HG03135 (cell line): Measurements from ENCODE around the gene HOPX.
"Not testable (repeated sequence)": the region's sequence is repeated elsewhere in the genome, so short reads cannot be mapped to it uniquely, and the experiment has no call there.

Experiments
- ATAC-seq: cut with Tn5 transposase; IDR thresholded peaks from one replicate; pipeline ENCODE4 v1.9.1; 2021; ENCODE audit warnings: mild to moderate bottlenecking, moderate library complexity; ENCODE audit not compliant: unreplicated experiment

The HOPX gene

DNA sequence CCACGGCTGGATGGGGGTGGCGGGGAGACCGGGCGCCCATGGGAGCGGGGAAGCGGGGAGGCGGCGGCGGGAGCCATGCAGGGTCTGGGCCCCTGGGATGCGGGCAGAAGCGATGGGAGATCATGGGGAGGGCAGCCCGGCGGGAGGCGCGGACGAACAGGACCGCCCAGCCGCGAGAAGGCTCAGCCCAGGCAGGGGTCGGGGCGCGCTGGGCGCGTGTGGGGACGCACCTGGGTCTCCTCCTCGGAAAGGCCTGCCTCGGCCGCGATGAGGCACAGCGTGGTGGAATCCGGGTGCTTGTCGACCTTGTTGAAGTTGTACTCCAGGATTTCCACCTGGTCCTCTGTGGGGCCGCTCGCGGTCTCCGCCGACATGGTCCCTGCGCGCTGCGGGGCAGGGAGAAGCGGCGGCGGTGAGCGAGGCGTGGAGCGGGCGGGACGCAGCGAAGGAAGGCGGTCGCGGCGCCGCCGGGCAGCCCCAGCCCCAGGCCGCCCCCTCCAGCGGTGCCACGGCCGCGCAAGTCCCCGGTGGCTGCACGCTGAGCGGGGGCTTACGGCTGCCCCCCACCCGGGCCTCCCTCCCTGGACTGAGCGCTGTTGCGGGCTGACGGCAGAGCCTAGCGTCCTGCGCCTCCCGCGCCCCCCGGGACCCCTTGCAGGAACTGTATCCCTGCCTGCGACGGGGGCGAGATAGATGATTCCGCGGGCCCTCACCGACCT, 25.3 kb downstream of the HOPX start:
- ATAC-seq: no peak

DNA sequence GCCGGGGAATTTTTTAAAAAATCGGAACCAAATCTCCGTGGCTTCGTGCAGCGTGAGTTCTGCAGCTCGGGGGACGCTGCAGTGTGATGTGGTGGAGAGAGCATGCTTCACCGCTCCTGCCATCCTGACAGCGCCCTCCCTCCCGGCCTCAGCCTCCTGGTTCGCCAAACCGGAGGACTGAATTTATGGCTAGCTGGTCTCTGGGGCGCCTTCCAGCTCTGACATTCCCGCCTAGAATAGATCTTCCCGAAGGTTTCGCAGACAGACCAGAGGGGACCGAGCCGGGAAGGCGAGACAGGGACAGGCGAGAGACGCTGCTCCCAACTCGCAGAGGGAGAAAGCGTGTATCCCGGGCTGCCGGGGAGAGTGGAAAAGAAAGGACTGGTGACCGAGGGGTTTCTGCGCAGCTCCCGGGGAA, 25.9 kb downstream of the HOPX start:
- ATAC-seq: no peak

DNA sequence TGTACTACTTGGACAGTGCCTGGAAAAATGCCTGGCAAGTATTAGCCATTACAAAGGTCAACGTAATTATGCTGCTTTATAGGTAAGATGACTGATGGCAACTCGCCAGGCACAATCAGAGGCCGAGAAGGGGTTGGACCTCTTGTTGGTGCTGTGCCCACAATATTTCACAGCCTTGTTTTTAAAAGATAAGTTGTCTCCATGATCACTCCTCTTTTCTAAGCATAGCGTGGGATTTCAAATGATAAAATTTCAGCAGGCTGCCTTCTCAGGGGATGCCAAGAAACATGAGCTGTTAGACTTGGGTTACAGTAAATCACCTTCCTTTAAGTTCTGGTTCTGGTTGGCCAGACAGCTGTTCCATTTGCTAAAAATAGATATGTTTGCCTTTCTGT, 26.9 kb downstream of the HOPX start:
- no peak for ATAC-seq

DNA sequence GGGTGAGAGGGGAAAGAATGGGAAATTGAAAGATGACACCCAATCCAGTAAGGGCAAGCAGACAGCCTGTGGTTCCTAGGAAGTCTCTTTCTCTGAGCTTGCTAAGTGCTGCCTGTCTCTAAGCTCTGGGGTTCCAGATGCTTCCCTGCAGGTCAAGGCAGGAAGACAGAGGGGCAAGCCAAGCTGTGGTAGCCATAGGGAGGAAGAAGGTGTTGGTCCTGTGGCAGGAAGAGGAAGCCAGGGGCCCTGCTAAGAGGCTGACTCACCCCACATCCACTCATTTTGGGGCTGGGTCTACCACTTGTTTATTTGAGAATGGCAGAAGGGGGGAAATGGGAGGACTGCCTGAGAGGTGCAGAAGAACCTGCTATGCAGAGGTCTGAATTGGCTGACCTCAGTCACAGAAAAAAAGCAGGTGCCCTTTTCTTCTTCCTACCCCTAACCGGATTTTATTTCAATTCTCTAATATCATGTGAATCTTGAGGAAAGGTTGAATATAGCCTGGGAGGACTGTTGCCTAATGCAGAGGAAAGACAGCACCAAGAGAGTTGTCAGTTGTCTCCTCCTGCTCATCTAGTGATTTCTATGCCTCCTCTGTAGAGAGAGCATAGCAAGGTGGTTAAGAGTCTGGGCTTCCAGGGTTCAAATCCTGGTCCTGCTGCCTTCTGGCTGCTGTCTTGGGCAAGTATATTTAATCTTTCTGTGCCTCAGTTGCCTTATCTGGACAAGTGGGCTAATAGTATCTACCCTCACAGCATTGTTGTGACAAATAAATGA, 27.4 kb downstream of the HOPX start:
- no peak for ATAC-seq

DNA sequence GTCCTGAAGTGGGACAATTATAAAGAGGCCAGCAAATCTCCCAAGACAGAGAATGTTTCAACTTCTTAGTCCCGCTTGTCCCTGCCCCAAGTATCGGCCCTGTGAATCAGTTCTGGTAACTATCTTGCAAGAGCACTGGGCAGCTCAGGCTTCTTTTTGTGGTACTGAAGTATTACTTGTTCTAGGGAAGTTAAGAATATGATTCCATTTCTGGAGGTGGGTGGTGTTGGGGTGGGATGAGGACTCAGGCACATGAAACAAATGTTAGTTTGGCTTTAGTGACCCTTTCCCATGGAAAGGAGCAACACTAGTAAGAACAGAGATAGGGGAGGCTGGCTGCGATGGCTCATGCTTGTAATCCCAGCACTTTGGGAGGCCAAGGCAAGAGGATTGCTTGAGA, 28.9 kb downstream of the HOPX start:
- ATAC-seq: no peak

DNA sequence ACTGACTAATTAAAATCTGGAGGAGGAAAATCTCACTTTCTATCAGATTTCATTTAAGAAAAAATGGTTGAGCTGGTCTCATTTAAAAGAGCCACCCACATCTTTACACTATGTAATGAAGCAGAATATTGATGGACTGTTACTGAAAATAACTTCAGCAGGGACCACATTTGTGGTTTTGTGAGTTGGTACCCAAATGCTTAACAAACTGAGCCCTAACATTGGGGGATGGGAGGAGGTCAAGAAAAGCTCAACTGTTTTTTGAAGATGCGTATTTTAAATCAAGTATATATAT, 30.1 kb downstream of the HOPX start:
- no peak for ATAC-seq

DNA sequence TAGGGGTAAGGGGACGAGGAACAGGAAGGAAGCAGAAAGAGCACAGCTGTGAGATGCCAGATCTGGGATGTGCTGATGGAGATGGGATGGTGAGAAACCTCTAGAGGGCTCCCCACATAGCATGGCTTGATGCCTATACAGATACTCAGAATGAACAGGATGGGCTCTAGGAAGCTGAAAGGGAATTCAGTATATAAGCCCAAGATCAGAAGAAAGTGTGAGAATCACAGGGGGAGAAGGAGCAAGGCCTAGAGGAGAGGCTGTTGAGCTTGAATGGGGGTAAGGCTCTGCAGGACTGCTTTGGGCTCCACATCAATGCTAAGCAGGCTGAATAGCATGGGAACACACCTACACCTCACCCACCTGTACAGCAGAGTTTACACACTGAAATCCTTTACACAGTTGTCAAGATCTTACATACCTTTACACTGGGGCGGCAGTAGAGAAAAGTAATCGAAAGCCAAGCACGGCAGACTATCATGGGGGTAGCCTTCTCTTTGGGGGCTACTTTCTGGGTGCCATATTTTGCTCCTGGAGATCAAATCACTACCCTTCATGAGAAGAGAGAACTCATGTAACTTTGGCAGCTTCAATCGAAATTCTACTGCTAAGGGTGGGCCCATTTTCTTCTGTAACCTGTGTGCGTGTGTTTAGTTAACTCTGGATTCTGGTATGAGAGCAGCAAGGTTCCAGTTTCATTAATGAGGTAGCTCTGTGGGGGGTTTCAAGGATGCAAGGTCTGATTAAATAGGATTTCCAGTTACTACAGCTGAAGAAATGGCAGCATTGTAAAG, 30.6 kb downstream of the HOPX start:
- ATAC-seq: no peak

DNA sequence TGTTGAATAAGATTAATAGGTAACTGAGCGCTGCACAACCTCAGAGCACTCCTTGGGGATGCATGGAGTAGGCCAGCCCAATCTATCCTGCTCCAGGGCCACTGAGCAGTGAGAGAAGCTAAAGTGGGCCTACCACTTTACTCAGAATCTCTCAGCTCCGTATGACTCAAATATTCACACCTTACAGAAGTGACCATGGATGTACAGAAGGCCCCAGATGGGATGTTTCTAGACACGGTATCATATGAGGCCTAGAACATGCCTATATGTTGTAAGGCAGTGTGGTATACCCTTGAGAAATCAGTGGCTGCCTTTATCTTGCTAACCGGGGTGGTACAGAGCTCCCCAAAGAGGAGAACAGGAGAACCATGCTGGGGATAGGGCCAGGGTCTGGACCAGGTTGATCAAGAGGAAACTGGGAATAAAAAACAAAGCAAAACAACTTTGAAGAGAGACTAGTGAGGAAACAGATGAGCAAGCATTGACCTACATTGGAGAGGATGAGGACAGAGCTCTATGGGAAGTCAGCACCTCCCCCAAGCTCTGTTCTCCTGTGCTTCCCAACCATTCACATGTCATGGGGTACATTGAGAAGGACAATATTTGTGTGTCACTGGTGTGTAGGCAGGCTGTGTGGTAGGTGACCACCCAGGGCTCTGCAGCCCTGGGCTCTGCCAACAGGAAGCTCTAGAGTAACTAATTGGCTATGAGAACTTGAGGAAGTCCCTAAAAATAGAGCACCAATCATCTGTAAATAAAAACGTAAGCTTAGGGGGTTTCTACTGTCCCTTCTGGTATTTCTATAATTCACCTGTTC, 31.4 kb downstream of the HOPX start:
- no peak for ATAC-seq

DNA sequence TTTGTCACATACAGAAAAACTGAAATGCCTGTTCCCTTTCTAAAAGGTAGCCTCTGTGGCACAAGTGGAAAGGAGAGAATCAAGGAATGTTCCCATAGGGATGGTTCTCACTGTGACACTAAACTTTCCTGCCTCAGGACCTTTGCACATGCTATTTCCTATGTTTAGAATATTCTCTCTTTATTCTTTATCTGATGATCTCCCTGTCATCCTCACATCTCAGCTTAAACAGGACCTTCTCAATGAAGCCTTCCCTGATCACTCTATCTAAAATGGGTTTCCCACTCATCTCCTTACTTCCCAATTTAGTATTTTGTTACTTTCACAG, 32.3 kb downstream of the HOPX start:
- no peak for ATAC-seq

DNA sequence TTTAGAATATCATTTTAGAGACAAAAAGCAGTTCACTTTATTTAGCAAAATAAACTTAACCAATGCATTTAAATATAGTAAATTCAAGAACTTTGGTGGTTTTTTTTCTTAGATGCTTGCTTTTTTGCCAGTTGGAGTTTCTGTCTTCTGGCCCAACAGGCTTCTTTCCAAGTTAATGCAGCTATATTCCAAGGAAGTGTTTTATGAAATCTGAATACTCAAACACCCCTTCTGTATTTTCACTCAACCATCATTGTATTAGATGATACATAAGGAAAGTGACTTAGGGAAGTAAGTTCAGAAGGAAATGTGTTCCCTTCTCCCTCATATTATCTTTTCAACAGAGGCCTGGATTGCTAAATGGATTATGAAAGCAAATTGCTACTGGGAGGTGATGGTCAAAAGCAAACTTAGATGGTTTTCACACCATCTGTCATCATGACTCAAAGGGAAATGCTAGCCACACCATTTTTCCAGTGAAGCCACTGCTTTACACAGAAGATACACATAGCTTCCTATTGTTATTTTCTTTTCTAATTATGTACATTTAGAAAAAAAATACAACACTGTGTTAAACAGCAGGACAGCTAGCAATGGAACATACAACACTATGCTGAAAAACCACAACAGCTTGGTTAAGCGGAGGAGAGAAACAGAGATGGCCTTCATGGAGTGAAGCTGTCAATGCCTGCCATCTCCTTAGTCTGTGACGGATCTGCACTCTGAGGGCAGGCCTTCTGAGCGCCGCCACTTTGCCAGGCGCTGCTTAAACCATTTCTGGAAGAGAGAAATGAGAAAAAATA, 32.9 kb downstream of the HOPX start:
- ATAC-seq: no peak

DNA sequence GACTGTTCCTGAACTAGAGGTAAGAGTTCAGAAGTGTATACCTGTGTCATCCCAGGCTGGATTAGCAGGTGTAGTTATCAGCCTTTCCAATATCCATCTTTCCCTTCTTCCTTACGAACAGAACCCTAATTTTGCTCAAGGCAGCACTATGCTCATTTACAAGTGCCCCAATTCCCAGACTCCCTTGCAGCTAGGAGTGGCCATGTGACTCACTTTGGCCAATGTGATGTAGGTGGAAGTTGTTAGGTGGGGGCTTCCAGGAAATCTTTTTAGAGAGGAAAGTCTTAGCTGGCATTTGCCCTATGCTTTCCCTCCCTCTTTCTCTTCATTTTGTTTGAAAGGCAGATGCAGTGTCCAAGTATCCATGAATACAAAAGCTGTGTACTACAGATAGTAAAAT, 34.8 kb downstream of the HOPX start:
- ATAC-seq: no peak

DNA sequence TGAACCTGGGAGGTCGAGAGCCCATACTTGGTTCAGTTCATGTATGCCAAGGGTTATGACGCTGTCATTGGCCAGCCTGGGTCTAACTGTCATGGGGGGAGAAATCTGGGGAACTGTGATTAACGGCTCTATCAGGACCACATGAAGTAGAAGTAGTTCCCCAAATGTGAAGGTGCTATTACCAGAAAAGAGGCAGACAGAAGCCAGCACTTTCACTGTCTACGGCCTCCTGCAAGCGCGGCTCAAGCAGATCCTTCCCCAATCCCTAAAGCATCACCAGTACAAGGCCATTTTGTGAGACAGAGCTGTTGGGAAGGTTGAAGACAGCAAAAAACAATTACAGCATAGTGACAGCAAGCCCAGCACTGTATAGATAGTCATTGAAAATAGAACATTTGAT, 37.5 kb downstream of the HOPX start:
- ATAC-seq: no peak

DNA sequence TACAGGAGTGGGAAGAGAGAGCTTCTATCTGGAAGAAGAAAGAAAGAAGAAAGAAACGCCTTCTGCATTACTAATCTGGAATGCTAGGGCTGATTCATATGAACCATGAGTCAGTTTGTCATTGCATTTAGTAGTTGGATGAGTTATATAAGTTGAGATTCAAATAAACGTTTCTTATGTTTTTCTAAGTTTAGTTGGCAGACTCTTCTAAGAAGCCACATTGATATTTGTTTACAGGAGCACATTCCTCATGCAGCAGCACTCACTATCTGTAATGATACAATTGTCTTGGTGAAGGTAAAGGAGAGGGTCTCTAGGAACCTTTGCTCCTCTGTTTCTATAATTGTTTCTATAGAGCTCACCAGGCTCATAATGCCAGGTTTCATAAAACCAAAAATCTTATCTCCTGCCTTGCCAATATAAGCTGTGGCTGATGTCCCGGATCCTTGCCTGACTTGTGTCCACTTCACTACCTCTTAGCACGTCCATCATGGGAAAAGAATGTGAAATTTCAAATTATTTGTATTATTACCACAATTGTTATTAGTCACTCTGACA, 39.5 kb downstream of the HOPX start:
- ATAC-seq: no peak

DNA sequence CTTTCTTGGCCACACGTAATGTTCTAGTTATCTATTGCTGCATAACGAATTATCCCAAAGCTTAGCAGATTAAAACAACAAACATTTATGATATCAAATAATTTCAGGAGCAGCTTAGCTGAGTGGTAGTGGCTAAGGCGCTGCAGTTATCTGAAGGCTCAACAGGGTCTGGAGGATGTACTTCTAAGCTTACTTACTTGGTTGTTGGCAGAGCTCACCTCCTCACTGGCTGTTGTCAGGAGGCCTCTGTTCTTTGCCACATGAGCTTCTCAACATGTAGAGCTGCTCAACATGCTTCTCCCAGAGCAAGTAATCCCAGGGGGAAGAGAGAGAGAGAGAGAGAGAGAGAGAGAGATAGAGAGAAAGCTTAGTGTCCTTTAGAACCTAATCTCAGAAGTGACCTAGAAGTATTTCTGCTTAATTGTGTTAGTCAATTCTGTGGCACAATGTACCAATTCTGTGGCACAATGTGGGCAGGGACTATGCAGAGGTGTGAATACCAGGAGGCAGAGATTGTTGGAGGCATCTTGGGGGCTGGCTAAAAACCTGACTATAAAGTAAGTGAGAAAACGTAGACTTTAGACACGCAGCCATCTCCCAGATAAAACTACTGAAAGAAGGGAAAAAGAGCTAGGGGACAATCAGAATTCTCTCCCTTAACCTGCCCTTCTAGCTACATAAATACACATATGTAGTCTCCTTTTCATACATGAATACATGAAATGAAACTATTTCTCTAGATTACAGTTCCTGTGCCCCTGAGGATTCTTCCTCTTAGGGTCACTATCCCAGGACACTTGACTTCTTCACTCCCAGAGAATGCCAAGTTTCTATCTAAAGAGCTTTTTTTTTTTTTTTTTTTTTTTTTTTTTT, 40.2 kb downstream of the HOPX start:
- ATAC-seq: no peak

DNA sequence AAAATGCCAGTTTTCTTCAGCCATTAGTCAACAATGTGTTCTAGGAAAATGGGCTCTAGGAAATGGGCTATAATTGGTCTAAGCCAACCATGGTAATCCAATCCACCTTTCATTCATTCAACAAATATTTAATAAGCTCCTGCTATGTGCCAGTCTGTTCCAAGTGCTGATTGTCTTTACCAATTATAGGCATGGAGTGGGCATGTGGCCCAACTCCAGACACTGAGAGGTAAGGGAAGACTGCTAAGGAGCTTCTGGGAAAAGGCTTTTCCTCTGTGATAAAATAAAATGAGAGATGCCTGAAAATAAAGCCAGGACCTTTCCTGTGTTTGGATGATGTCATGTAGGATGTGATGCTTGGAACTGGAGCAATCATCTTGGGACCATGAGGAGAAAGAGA, 43.3 kb downstream of the HOPX start:
- ATAC-seq: no peak

DNA sequence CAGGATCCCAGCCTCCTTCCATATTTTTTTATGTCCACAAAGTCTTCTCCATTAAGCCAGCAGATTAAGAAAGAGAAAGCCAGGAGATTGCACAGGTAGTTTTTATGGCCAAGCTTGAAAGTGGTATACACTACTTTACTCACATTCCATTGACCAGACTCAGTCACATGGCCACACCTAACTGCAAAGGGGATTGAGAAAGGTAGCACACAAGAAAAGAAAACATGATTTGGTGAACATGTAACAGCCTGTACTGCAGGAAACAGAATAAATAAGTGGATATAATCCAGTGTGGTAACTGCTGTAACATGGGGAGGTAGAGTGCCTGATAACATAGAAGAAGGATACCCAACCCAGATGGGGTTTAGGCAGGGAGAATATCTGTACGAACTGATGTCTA, 43.9 kb downstream of the HOPX start:
- no peak for ATAC-seq

DNA sequence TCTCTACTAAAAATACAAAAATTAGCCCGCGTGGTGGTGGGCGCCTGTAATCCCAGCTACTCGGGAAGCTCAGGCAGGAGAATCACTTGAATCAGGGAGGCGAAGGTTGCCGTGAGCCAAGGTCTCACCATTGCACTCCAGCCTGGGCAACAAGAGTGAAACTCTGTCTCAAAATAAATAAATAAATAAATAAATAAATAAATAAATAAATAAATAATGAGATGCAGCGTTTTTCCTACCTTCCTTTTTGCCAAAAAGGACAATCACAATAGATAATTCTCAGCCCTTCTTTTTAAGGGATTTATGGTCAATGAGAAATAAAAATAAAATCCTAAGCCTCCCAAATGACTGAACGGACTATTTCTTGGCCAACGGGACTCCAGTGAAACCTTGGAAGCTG, 46.1 kb downstream of the HOPX start:
- not testable (repeated sequence) for ATAC-seq

DNA sequence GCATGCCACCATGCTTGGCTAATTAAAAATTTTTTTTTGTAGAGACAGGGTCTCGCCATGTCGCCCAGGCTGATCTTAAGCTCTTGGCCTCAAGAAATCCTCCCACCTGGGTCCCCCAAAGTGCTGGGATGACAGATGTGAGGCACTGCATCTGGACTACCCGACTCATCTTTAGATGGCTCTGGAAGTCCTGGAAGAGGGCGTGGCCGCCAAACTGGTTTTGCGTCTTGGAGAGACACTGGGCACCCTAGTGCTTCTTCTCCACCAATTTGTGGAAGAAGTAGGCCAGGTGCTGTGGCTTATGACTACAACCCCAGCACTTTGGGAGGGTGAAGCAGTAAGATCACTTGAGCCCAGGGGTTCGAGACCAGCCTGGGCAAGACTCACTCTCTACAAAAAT, 47.6 kb downstream of the HOPX start:
- ATAC-seq: no peak
